DMS 273 (cell line): ENCODE data around the gene GIGYF1.
"Not testable (repeated sequence)": the region's sequence is repeated elsewhere in the genome, so short reads cannot be mapped to it uniquely, and the experiment has no call there.

Experiments
- DNase-seq: peaks from one replicate; lab custom pipeline; 2025; ENCODE audit not compliant: unreplicated experiment; lab: John Stamatoyannopoulos, UW

Gene GIGYF1

GRCh38 chr7:100674411-100675104 is 19.5 kb downstream of the GIGYF1 start:
- peak; percentile 79 for DNase-seq

- DNase-seq = peak; percentile 72
These were observed 20.1 kb downstream of the GIGYF1 start for GRCh38 chr7:100673942-100674410.

- peak; percentile 100 for DNase-seq
These were observed 20.6 kb downstream of the GIGYF1 start, which contains the start of gene GNB2 for GRCh38 chr7:100673302-100673941. Gene GNB2 (plus strand): TSS chr7:100673740. CDS start chr7:100676266, 2,526 bp downstream.

GRCh38 chr7:100671353-100672327 is 22.4 kb downstream of the GIGYF1 start:
- no peak for DNase-seq

GRCh38 chr7:100670074-100670473 is 24.0 kb downstream of the GIGYF1 start:
- no peak for DNase-seq

- not testable (repeated sequence) for DNase-seq
These were observed 24.9 kb downstream of the GIGYF1 start for GRCh38 chr7:100669106-100669505.

- DNase-seq = no peak
These were observed 26.0 kb downstream of the GIGYF1 start for GRCh38 chr7:100668069-100668449.

GRCh38 chr7:100667331-100668068 is 26.6 kb downstream of the GIGYF1 start:
- DNase-seq = no peak

- DNase-seq = no peak
These were observed 28.8 kb downstream of the GIGYF1 start for GRCh38 chr7:100665168-100665726.

GRCh38 chr7:100662194-100662776 is 31.8 kb downstream of the GIGYF1 start:
- not testable (repeated sequence) for DNase-seq

GRCh38 chr7:100655908-100656674 is 38.0 kb downstream of the GIGYF1 start, which contains the start of gene ACTL6B:
Gene ACTL6B (minus strand): TSS chr7:100656448. CDS start chr7:100656354, 94 bp downstream.
- peak; percentile 90 for DNase-seq

GRCh38 chr7:100654908-100655831 is 38.9 kb downstream of the GIGYF1 start:
- no peak for DNase-seq

GRCh38 chr7:100649826-100650565 is 44.1 kb downstream of the GIGYF1 start:
- DNase-seq = no peak

GRCh38 chr7:100642534-100642907 is 51.5 kb downstream of the GIGYF1 start:
- no peak for DNase-seq

GRCh38 chr7:100641860-100642533 is 52.1 kb downstream of the GIGYF1 start:
- no peak for DNase-seq

- DNase-seq = no peak
These were observed 52.6 kb downstream of the GIGYF1 start, which contains the start of gene TFR2 for GRCh38 chr7:100641463-100641859. Gene TFR2 (minus strand): TSS chr7:100641552. CDS start chr7:100641509, 43 bp downstream.
